Measurements from ENCODE around the gene ZNF169. TPM values are rescaled to one million over a fixed set of nuclear protein-coding genes. Genes with fewer than 3 reads are reported as not detected.
"Not testable (repeated sequence)": the region's sequence is repeated elsewhere in the genome, so short reads cannot be mapped to it uniquely, and the experiment has no call there.

ZNF169 gene
- polyA plus RNA-seq (ENCODE audit: insufficient read length in 10 of 10): 1 to 10 TPM; 1.9 to 6.7 (median 3.7) TPM
- long read RNA-seq, donor 1: 0 reads
- long read RNA-seq, donor 2: 0 reads
- long read RNA-seq, donor 3: 0 reads
- long read RNA-seq, donor 4, partial matches to known transcripts: 0 of 1 reads
- long read RNA-seq, donor 4, other reads (novel, unspliced or antisense): 0 of 1 reads
- long read RNA-seq, donor 5, partial matches to known transcripts: 0 of 1 reads
- long read RNA-seq, donor 5, other reads (novel, unspliced or antisense): 0 of 1 reads
- long read RNA-seq, donor 6: 0 reads
- long read RNA-seq, donor 7: 0 reads
- long read RNA-seq, donor 8: 0 reads
- long read RNA-seq, donor 9: 0 reads

- peak; percentile 76 to 94 (median 87) for DNase-seq
Observed at GRCh38 chr9:94259077-94259862, at the start of gene ZNF169. Gene ZNF169, plus strand, starts transcription at chr9:94259298. Its CDS starts 19,515 bp downstream, at chr9:94278813.

GRCh38 chr9:94210616-94211603, 48.2 kb upstream of the ZNF169 start:
- DNase-seq: no peak

- no peak for DNase-seq
Observed at GRCh38 chr9:94212091-94212490, 47.0 kb upstream of the ZNF169 start.

GRCh38 chr9:94212531-94212930, 46.6 kb upstream of the ZNF169 start:
- no peak for DNase-seq

- DNase-seq: peak; percentile 69 to 85 (median 80)
Observed at GRCh38 chr9:94213511-94214124, 45.5 kb upstream of the ZNF169 start.

GRCh38 chr9:94222870-94223269, 36.2 kb upstream of the ZNF169 start:
- no peak for DNase-seq

GRCh38 chr9:94225413-94225812, 33.7 kb upstream of the ZNF169 start:
- not testable (repeated sequence) for DNase-seq

- DNase-seq: no peak
Observed at GRCh38 chr9:94228616-94229015, 30.5 kb upstream of the ZNF169 start.

- no peak for DNase-seq
Observed at GRCh38 chr9:94232428-94232827, 26.7 kb upstream of the ZNF169 start.

- not testable (repeated sequence) for DNase-seq
Observed at GRCh38 chr9:94241098-94241497, 18.0 kb upstream of the ZNF169 start.

GRCh38 chr9:94245651-94246050, 13.4 kb upstream of the ZNF169 start:
- no peak for DNase-seq

- no peak for DNase-seq
Observed at GRCh38 chr9:94250456-94250855, 8.6 kb upstream of the ZNF169 start.

- no peak for DNase-seq
Observed at GRCh38 chr9:94256007-94256406, 3.1 kb upstream of the ZNF169 start.

- DNase-seq: not testable (repeated sequence)
Observed at GRCh38 chr9:94265626-94266402, 6.7 kb downstream of the ZNF169 start.

- no peak for DNase-seq
Observed at GRCh38 chr9:94269264-94269663, 10.2 kb downstream of the ZNF169 start.

GRCh38 chr9:94270009-94270408, 10.9 kb downstream of the ZNF169 start:
- no peak for DNase-seq

GRCh38 chr9:94277029-94277428, 17.9 kb downstream of the ZNF169 start:
- not testable (repeated sequence) for DNase-seq

- no peak for DNase-seq
Observed at GRCh38 chr9:94277885-94278536, 18.9 kb downstream of the ZNF169 start.

GRCh38 chr9:94280409-94280989, 21.4 kb downstream of the ZNF169 start:
- DNase-seq: no peak

GRCh38 chr9:94281101-94281500, 22.0 kb downstream of the ZNF169 start:
- DNase-seq: no peak
